ENCODE data around the gene SIGLEC9.

The SIGLEC9 gene

GRCh38 chr19:51091895-51092873 is 32.5 kb upstream of the SIGLEC9 start:
- no peaks in the 10 kb centered on the region; the same call in 1 of the 2 replicates for H3K4me1 ChIP-seq (ENCODE audit: insufficient read depth, low read length)
- H3K36me3 ChIP-seq (ENCODE audit: insufficient read depth, low read length): no peaks in the 10 kb centered on the region
- no peaks in the 10 kb centered on the region for H3K9me3 ChIP-seq (ENCODE audit: control insufficient read depth, insufficient read depth, low read length)
- no peak overlapping the region for H3K9ac ChIP-seq (ENCODE audit: low read depth, low read length)

GRCh38 chr19:51093101-51093500 is 31.6 kb upstream of the SIGLEC9 start:
- Histone ChIP-seq H3K36me3 (ENCODE audit: insufficient read depth, low read length) (no peaks in the 10 kb centered on the region), H3K9ac (ENCODE audit: low read depth, low read length) (no peak overlapping the region), H3K9me3 (ENCODE audit: control insufficient read depth, insufficient read depth, low read length) (no peaks in the 10 kb centered on the region), H3K4me1 (ENCODE audit: insufficient read depth, low read length) (no peaks in the 10 kb centered on the region; the same call in 1 of the 2 replicates)

DNA sequence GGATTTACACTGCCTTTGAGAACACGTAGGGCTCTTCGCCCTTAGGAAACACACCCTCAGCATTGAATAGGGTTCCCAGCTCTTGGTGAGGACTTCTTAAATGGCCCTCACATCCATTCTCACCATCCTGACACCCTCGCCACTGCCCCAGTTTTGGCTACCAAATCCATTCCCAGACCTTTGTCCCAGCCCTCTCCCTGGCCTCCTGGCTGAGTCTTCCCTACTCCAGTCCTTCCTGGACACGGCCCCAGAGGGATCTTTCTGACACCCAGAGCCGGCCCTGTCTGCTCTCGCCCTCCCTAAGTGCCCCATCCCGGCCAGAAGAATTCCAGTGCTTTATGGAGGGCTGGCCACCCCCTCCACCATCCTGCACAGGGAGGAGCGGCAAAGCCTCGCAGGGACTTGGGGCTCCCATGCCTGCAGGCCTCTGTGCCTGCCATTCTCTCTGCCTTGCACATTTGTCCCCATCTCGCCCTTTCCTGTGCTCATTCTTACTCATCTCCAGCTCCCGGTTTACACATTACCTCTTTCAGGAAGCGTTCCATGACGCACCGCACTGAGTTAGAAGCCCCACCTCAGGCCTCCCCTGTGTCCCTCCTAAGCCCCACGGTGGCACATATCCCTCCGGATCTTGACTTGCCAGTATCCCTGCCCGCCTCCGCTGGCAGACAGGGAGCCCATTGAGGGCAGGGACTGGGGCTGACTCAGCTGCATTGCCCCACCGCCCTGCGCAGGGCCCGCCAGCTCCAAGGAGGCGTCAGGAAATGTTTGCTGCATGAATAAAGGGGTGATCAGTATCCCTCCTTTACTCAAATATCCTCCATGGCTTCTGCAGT is 31.0 kb upstream of the SIGLEC9 start:
- no peaks in the 10 kb centered on the region; the same call in 1 of the 2 replicates for H3K4me1 ChIP-seq (ENCODE audit: insufficient read depth, low read length)
- no peaks in the 10 kb centered on the region for H3K36me3 ChIP-seq (ENCODE audit: insufficient read depth, low read length)
- H3K9me3 ChIP-seq (ENCODE audit: control insufficient read depth, insufficient read depth, low read length): no peaks in the 10 kb centered on the region
- no peak overlapping the region for H3K9ac ChIP-seq (ENCODE audit: low read depth, low read length)

- Histone ChIP-seq H3K36me3 (ENCODE audit: insufficient read depth, low read length) (no peaks in the 10 kb centered on the region), H3K4me1 (ENCODE audit: insufficient read depth, low read length) (no peaks in the 10 kb centered on the region; the same call in 1 of the 2 replicates), H3K9ac (ENCODE audit: low read depth, low read length) (no peak overlapping the region), H3K9me3 (ENCODE audit: control insufficient read depth, insufficient read depth, low read length) (no peaks in the 10 kb centered on the region)
These were observed 29.9 kb upstream of the SIGLEC9 start for GRCh38 chr19:51094696-51095279.

DNA sequence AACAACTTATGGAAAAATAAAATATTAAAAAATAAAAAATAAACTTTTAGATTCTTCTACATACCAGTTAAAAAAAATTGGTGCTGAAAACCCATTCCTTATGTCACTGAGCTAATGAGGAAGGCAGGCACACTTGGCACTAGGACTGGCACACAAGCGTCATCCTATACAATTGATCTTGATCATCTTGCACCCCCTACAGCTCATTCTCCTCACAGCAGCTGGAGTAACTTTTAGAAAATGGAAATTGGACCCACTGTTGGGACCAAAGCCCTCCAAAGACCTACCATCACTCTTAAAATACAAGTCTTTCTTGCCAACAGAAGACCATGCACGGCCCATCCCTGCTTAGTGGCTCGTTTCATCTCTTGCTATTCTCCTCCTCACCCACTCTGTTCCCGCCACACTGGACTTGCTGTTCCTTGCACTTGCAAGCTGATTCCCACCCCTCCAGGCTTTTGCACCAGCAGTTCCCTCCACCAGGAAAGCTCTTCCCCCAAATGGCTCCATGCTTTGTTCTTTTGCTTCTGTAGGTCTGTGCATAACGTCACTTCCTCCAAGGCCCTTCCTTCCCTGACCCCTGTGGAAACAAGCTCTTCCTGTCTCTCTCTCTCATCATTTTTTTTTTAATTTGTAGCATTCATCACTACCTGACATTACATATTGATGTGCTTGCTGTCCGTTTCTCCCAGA is 28.1 kb upstream of the SIGLEC9 start:
- Histone ChIP-seq H3K4me1 (ENCODE audit: insufficient read depth, low read length) (no peaks in the 10 kb centered on the region; the same call in 1 of the 2 replicates), H3K36me3 (ENCODE audit: insufficient read depth, low read length) (no peaks in the 10 kb centered on the region)

GRCh38 chr19:51097166-51097738 is 27.5 kb upstream of the SIGLEC9 start:
- Histone ChIP-seq H3K9ac (ENCODE audit: low read depth, low read length) (no peak overlapping the region), H3K4me1 (ENCODE audit: insufficient read depth, low read length) (no peaks in the 10 kb centered on the region; the same call in 1 of the 2 replicates), H3K36me3 (ENCODE audit: insufficient read depth, low read length) (no peaks in the 10 kb centered on the region), H3K9me3 (ENCODE audit: control insufficient read depth, insufficient read depth, low read length) (no peaks in the 10 kb centered on the region)

More for the DNA sequence above, 28.1 kb upstream of the SIGLEC9 start:
- Histone ChIP-seq H3K9ac (ENCODE audit: low read depth, low read length) (no peak overlapping the region), H3K9me3 (ENCODE audit: control insufficient read depth, insufficient read depth, low read length) (no peaks in the 10 kb centered on the region)

DNA sequence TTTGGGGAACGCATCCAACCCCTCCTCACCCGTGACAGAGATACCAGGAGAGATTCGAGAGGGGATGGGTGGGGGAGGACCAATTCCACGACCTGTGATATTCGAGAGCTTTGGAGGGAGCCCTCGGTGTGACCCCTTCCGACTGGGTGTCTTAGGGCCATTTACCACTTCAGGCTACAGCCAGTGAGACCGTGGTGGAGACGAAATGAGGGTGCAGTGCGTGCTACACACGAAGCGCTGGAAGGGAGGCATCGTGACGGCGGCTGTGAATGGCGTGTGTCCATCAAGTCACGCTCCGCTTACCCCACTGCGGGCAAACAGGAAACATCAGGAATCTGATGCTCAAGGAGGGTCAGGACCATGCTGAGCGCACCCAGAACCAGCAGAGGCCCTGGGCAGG is 26.9 kb upstream of the SIGLEC9 start:
- Histone ChIP-seq H3K9ac (ENCODE audit: low read depth, low read length) (no peak overlapping the region), H3K4me1 (ENCODE audit: insufficient read depth, low read length) (no peaks in the 10 kb centered on the region; the same call in 1 of the 2 replicates), H3K36me3 (ENCODE audit: insufficient read depth, low read length) (no peaks in the 10 kb centered on the region), H3K9me3 (ENCODE audit: control insufficient read depth, insufficient read depth, low read length) (no peaks in the 10 kb centered on the region)

- Histone ChIP-seq H3K36me3 (ENCODE audit: insufficient read depth, low read length) (no peaks in the 10 kb centered on the region), H3K9ac (ENCODE audit: low read depth, low read length) (peak overlapping the region; percentile 33; the same call in 1 of the 2 replicates), H3K9me3 (ENCODE audit: control insufficient read depth, insufficient read depth, low read length) (no peaks in the 10 kb centered on the region), H3K4me1 (ENCODE audit: insufficient read depth, low read length) (no peaks in the 10 kb centered on the region; the same call in 1 of the 2 replicates)
These were observed 26.2 kb upstream of the SIGLEC9 start for GRCh38 chr19:51098365-51099046.

DNA sequence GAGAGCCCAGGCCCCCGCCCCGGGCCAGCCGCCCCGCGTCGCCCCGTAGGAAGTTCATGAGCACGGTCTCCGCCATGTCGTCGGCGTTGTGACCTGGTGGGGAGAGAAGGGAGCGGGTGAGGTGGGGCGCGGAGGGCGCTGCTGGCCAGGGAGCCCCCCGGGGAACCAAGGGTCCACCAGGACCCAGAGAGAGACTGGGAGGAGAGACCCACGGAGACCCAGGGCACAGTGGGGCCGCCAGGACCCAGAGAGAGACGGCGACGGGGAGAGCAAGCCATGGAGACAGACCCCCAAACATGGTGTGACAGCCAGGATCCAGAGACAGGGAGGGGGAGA is 25.7 kb upstream of the SIGLEC9 start:
- H3K9me3 ChIP-seq (ENCODE audit: control insufficient read depth, insufficient read depth, low read length): no peaks in the 10 kb centered on the region
- no peaks in the 10 kb centered on the region; the same call in 1 of the 2 replicates for H3K4me1 ChIP-seq (ENCODE audit: insufficient read depth, low read length)
- H3K36me3 ChIP-seq (ENCODE audit: insufficient read depth, low read length): no peaks in the 10 kb centered on the region
- peak overlapping the region; percentile 33; the same call in 1 of the 2 replicates for H3K9ac ChIP-seq (ENCODE audit: low read depth, low read length)

DNA sequence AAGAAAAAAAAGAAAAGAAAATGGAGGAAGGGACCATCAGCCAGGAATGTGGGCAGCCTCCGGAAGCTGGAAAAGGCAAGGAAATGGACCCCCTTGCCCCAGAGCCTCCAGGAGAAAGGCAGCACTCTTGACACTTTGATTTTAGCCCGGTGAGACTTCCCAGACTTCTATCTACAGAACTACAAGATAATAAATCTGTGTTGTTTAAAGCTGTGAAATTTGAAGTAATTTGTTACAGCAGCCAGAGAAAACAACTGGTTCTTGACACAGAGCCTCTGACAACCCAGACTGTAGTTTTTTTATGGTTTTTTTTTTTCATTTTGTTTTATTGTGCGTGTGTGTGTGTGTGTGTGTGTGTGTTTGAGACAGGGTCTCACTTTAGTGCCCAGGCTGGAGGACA is 24.1 kb upstream of the SIGLEC9 start:
- Histone ChIP-seq H3K36me3 (ENCODE audit: insufficient read depth, low read length) (no peaks in the 10 kb centered on the region), H3K9ac (ENCODE audit: low read depth, low read length) (no peak overlapping the region), H3K9me3 (ENCODE audit: control insufficient read depth, insufficient read depth, low read length) (no peaks in the 10 kb centered on the region), H3K4me1 (ENCODE audit: insufficient read depth, low read length) (no peaks in the 10 kb centered on the region)

- Histone ChIP-seq H3K9me3 (ENCODE audit: control insufficient read depth, insufficient read depth, low read length) (no peaks in the 10 kb centered on the region), H3K36me3 (ENCODE audit: insufficient read depth, low read length) (no peaks in the 10 kb centered on the region), H3K9ac (ENCODE audit: low read depth, low read length) (no peak overlapping the region), H3K4me1 (ENCODE audit: insufficient read depth, low read length) (no peaks in the 10 kb centered on the region)
These were observed 23.4 kb upstream of the SIGLEC9 start for GRCh38 chr19:51101171-51101865.

- Histone ChIP-seq H3K9ac (ENCODE audit: low read depth, low read length) (no peak overlapping the region), H3K9me3 (ENCODE audit: control insufficient read depth, insufficient read depth, low read length) (no peaks in the 10 kb centered on the region), H3K36me3 (ENCODE audit: insufficient read depth, low read length) (no peaks in the 10 kb centered on the region; the same call in 1 of the 2 replicates), H3K4me1 (ENCODE audit: insufficient read depth, low read length) (0 out of 2 replicates have a peak, but pooled peaks cover 4% of the 10 kb centered on the region)
These were observed 21.7 kb upstream of the SIGLEC9 start for GRCh38 chr19:51102991-51103390.

Data from ES-I3 (cell line).